Activated naive CD8-positive, alpha-beta T cell (primary cell): ENCODE measurements around the gene C12orf56.
"Not testable (repeated sequence)": the region's sequence is repeated elsewhere in the genome, so short reads cannot be mapped to it uniquely, and the experiment has no call there.

Source experiments
- H3K27ac Mint-ChIP-seq: one replicate; pipeline ENCODE4 v1.8.0; 2021; ENCODE audit warnings: mixed read lengths
- H3K27me3 Mint-ChIP-seq: one replicate; pipeline ENCODE4 v1.8.0; 2021; ENCODE audit warnings: mixed read lengths
- H3K36me3 Mint-ChIP-seq: one replicate; pipeline ENCODE4 v1.8.0; 2021; ENCODE audit warnings: mixed read lengths
- H3K4me1 Mint-ChIP-seq: one replicate; pipeline ENCODE4 v1.8.0; 2021; ENCODE audit warnings: low read depth, mixed read lengths
- H3K4me3 Mint-ChIP-seq: one replicate; pipeline ENCODE4 v1.8.0; 2021; ENCODE audit warnings: mild to moderate bottlenecking, mixed read lengths
- H3K9me3 Mint-ChIP-seq: one replicate; pipeline ENCODE4 v1.8.0; 2021; ENCODE audit warnings: low read depth, mixed read lengths

The C12orf56 gene

DNA sequence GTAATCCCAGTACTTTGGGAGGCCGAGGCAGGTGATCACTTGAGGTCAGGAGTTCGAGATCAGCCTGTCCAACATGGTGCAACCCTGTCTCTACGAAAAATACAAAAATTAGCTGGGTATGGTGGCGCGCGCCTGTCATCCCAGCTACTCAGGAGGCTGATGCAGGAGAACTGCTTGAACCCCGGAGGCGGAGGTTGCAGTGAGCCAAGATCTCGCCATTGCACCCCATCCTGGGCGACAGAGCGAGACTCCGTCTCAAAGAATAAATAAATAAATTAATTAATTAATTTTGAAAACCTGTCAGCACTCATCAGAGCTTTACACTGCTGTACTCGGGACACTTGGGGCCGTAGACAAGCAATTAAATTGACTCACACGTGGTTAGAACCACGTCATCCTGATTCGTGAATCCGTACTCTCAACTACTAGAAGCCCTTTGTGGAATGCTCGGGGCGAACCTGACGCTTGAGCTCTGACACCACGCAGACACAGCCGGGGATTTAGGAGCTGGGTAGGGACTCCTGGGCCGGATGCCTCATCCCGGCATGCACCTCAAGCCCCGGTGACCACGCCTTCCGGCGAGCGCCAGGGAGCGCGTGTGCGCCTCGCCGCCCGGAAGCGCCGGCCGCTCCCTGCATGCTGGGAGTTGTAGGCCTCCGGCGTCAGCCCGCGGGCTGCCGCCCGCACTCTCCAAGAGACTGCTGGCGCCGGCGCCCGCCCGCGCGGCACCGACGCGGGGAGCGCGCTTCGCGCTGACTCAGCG lies 13.3 kb upstream of the C12orf56 start, which contains the start of gene XPOT:
Gene XPOT (plus strand): TSS at position 686 of the 763 bp plus-strand sequence. CDS start 5,644 bp downstream, outside the sequence.
- no peaks in the 10 kb centered on the region for H3K27me3 Mint-ChIP-seq
- H3K9me3 Mint-ChIP-seq = no peaks in the 10 kb centered on the region
- H3K4me1 Mint-ChIP-seq = peaks cover 20% of the 10 kb centered on the region
- peak within 1 kb of the TSS; percentile 99 for H3K27ac Mint-ChIP-seq
- H3K4me3 Mint-ChIP-seq = peak within 1 kb of the TSS; percentile 97
- peaks cover 2% of the 10 kb centered on the region for H3K36me3 Mint-ChIP-seq

DNA sequence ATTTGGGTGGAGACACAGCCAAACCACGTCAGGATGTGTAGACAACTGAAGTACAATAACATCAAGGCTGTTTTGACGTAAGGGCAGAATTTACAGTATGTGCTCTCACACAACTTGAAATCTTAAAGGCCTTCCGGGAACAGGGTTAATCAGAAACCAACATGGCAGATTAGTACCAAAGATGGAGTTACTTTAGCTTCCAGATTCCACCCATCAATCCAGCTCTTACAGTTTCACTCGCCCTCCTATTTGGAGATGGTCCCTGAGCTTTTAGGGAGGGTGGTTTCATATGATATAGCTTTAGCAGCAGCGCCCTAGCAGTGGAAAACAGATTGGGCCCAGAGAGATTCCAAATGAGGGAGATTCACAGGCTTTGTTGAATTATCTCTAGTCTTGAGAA lies 11.6 kb upstream of the C12orf56 start:
- Mint-ChIP-seq H3K36me3 (no peaks in the 10 kb centered on the region), H3K27ac (no peak overlapping the region), H3K4me3 (no peak overlapping the region), H3K4me1 (peaks cover 15% of the 10 kb centered on the region), H3K27me3 (no peaks in the 10 kb centered on the region), H3K9me3 (no peaks in the 10 kb centered on the region)

DNA sequence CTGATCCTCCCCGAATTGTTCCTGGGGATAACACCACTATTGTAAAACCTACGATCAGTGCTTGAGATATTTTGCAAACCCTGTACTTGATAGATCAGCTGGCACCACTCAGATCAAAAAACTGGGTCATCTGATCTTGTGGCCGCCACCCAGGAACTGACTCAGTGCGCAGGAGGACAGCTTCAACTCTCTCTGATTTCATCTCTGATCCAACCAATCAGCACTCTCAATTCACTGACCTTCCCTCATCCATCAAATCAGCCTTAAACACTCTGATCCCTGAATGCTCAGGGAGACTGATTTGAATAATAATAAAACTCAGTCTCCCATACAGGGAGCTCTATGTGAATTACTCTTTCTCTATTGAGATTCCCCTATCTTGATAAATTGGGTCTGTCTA lies 9.5 kb upstream of the C12orf56 start:
- no peaks in the 10 kb centered on the region for H3K27me3 Mint-ChIP-seq
- no peak overlapping the region for H3K4me3 Mint-ChIP-seq
- no peaks in the 10 kb centered on the region for H3K9me3 Mint-ChIP-seq
- H3K36me3 Mint-ChIP-seq = no peaks in the 10 kb centered on the region
- no peak overlapping the region for H3K27ac Mint-ChIP-seq
- H3K4me1 Mint-ChIP-seq = peaks cover 4% of the 10 kb centered on the region

DNA sequence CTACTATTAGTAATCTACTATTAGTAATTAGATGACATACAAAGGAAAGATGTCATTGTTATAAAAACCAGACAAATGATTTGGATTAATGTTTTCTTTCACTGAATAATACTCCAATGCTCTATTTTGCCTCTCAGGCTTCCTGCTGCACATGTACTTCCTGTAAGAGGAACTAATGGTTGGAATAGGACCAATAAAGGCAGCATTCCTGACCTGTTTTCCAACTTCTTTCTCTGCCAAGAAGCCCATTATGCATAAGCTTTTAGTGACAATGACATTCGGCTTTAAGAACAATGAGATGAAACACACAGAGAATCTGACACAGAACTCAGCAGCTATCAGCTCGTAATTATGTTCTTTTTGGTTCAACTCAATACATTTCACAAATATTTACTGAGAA lies 5.2 kb upstream of the C12orf56 start:
- Mint-ChIP-seq H3K27ac (no peak overlapping the region), H3K4me3 (no peak overlapping the region), H3K4me1 (peaks cover 5% of the 10 kb centered on the region), H3K9me3 (no peaks in the 10 kb centered on the region), H3K36me3 (no peaks in the 10 kb centered on the region), H3K27me3 (no peaks in the 10 kb centered on the region)

DNA sequence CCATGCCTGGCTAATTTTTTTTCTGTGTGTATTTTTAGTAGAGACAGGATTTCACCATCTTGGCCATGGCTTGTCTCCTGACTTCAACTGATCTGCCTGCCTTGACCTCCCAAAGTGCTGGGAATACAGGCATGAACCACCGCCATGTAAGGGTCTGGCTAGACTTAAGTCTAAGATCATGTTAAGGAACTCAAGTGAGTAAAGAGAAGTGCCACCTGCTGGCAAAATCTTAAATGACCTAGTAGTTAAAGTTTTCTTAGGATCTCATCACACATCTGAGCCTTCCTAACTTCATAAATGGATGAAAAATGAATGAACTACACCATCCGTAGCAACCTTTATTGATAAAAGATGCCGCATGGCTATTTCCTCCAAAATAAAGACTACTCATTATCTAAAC lies 1.7 kb upstream of the C12orf56 start:
- Mint-ChIP-seq H3K4me3 (no peak overlapping the region), H3K27ac (no peak overlapping the region), H3K4me1 (peaks cover 7% of the 10 kb centered on the region)

DNA sequence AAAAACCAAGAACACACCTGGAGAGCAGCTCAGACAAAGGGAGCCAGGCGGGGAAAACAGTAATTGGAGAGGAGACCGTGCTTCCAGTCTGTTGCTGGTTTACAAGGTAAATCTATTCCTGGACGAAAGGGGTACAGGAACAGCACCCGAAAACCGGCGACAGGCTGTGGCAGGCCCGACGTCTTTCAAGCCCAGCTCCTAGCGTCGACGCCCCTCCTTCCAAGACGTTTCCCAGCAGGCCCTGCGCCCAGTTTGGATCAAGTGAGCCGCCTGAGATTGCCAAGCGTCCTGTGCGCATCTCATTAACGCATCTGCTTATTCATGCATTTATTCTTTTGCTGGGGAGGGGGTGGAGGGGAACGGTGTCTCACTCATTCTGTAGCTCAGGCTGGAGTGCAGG lies 1.4 kb downstream of the C12orf56 start:
- H3K4me3 Mint-ChIP-seq = no peak overlapping the region
- H3K27me3 Mint-ChIP-seq = no peaks in the 10 kb centered on the region
- peaks cover 29% of the 10 kb centered on the region for H3K4me1 Mint-ChIP-seq
- H3K9me3 Mint-ChIP-seq = no peaks in the 10 kb centered on the region
- H3K27ac Mint-ChIP-seq = no peak overlapping the region
- no peaks in the 10 kb centered on the region for H3K36me3 Mint-ChIP-seq

More for the DNA sequence above, 1.7 kb upstream of the C12orf56 start:
- H3K27me3 Mint-ChIP-seq = no peaks in the 10 kb centered on the region
- H3K9me3 Mint-ChIP-seq = no peaks in the 10 kb centered on the region
- H3K36me3 Mint-ChIP-seq = no peaks in the 10 kb centered on the region

DNA sequence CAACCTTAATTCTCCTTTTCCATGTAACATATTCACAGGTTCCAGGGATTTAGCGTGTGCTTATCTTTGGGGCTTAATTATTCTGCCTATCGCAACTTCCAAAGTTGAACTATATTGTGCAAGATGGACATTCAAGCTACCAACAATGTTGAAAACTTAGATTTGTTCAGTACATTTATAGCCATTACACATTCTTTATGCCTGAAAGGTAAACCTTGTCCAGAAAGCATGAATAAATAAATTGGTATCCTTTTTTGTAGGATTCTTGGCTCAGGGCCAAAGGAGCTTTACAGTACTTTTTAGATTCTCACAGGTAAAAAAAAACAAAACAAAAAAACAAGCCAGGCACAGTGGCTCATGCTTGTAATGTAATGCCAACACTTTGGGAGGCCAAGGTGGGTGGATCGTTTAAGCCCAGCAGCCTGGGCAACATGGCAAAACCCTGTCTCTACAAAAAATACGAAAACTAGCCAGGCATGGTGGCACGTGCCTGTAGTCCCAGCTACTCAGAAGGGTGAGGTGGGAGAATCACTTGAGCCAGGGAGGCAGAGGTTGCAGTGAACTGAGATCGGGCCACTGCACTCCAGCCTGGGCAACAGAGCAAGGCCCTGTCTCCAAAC lies 3.3 kb downstream of the C12orf56 start:
- Mint-ChIP-seq H3K4me1 (peaks cover 35% of the 10 kb centered on the region), H3K4me3 (no peak overlapping the region), H3K27me3 (no peaks in the 10 kb centered on the region), H3K27ac (no peak overlapping the region), H3K36me3 (no peaks in the 10 kb centered on the region), H3K9me3 (no peaks in the 10 kb centered on the region)

DNA sequence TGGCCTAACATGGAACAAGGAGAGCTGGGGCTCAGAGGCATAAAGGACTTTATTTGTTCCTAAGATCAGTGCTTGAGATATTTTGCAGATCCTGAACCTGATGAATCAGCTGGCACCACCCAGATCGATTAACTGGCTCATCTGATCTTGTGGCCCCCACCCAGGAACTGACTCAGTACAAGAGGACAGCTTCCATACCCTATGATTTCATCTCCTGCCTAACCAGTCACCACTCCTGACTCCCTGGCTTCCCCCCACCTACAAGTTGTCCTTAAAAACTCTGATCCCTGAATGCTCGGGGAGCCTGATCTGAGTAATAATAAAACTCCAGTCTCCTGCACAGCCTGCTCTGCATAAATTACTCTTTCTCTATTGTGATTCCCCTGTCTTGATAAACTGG lies 5.1 kb downstream of the C12orf56 start:
- peaks cover 28% of the 10 kb centered on the region for H3K4me1 Mint-ChIP-seq
- peaks cover 12% of the 10 kb centered on the region for H3K9me3 Mint-ChIP-seq
- H3K27ac Mint-ChIP-seq = peak overlapping the region; percentile 91
- H3K36me3 Mint-ChIP-seq = peaks cover 8% of the 10 kb centered on the region
- H3K27me3 Mint-ChIP-seq = no peaks in the 10 kb centered on the region
- H3K4me3 Mint-ChIP-seq = peak overlapping the region; percentile 70

DNA sequence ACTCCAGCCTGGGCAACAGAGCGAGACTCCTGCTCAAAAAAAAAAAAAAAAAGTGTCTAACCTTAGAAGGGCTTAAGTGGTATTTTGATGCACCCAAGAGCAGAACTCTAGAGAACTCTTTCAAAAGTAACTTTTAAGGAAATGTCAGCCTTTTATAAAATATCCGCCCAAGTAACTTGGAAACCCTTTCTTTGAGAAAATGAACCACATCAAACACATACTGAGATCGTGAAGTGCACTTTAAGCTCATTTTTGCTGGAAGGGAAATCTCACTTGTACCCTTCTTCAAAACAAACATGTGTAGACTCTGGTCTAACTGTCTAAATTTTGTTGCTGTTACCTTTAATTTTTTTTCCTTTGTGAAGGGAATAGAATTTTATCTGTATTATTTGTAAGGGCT lies 5.5 kb downstream of the C12orf56 start:
- Mint-ChIP-seq H3K36me3 (peaks cover 11% of the 10 kb centered on the region), H3K9me3 (peaks cover 15% of the 10 kb centered on the region), H3K4me3 (peak overlapping the region; percentile 70), H3K27me3 (no peaks in the 10 kb centered on the region), H3K27ac (peak overlapping the region; percentile 91), H3K4me1 (peaks cover 28% of the 10 kb centered on the region)

DNA sequence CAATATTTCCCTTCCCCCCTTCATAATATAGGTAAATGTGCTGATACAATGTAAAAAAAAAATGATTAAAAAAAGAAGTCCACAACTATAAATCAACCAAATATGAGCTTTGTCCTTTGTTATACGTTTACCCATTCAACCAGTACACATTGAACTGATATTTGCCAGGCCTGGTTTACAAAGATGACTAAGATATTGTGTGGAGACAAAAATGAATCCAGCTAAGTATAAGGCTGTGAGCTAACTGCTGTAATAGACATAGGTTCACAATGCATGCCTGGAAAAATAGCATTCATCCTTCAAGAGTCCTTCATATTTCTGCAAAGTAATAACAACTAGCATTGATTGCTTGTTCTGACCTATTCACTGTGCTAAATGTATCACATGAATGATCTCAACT lies 6.9 kb downstream of the C12orf56 start:
- Mint-ChIP-seq H3K27ac (no peak overlapping the region), H3K4me1 (peaks cover 28% of the 10 kb centered on the region), H3K27me3 (no peaks in the 10 kb centered on the region), H3K9me3 (peaks cover 15% of the 10 kb centered on the region), H3K4me3 (no peak overlapping the region), H3K36me3 (peaks cover 11% of the 10 kb centered on the region)

DNA sequence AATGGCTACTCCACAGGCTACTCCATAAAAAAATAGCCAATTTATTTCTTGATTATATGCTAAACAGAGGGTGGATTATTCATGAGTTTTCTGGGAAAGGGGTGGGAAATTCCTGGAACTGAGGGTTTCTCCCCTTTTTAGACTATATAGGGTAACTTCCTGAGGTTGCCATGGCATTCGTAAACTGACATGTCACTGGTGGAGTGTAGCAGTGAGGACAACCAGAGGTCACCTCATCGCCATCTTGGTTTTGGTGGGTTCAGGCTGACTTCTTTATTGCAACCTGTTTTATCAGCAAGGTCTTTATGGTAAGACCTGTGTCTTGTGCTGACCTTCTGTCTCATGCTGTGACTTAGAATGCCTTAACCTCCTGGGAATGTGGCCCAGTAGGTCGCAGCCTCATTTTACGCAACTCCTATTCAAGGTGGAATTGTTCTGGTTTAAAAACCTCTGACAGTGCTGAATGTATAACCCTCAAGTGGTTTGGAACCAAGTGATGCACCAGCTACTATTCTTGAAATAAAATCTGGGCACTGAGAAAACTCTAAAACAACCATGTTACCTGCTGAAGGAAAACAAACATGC lies 27.7 kb downstream of the C12orf56 start:
- Mint-ChIP-seq H3K36me3 (no peaks in the 10 kb centered on the region), H3K4me1 (no peaks in the 10 kb centered on the region), H3K9me3 (no peaks in the 10 kb centered on the region), H3K27me3 (no peaks in the 10 kb centered on the region), H3K4me3 (no peak overlapping the region), H3K27ac (no peak overlapping the region)

DNA sequence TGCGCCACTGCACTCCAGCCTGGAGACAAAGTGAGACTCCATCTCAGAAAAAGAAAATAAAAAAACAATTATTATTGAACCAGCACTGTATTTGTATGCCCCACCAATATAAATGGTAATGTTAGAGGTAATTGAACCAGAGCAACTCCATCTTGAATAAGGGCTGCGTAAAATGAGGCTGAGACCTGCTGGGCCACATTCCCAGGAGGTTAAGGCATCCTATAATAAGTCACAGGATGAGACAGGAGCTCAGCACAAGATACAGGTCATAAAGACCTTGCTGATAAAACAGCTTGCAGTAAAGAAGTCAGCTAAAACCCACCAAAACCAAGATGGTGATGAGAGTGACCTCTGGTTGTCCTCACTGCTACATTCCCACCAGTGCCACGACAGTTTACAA lies 29.4 kb downstream of the C12orf56 start:
- H3K4me1 Mint-ChIP-seq, H3K4me3 Mint-ChIP-seq, H3K9me3 Mint-ChIP-seq, H3K36me3 Mint-ChIP-seq, H3K27me3 Mint-ChIP-seq, H3K27ac Mint-ChIP-seq: not testable (repeated sequence)

DNA sequence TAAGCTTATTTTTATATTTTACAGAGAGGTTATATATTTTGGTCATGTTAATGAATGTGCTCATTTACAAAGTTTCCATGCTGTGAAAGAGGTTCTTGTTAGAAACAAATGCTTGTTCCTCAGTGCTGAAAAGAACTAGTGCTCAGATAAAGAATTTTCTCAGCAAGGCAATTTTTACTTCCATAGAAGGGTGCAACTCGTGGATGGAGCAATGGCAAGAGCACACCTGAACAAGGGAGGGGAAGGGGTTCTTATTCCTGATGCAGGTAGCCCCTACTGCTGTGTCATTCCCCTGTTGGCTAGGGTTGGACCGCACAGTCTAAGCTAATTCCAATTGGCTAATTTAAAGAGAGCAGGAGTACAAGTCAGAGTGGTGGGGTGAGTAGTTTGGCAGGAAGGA lies 34.3 kb downstream of the C12orf56 start:
- H3K4me1 Mint-ChIP-seq, H3K27me3 Mint-ChIP-seq, H3K4me3 Mint-ChIP-seq, H3K9me3 Mint-ChIP-seq, H3K27ac Mint-ChIP-seq, H3K36me3 Mint-ChIP-seq: not testable (repeated sequence)

DNA sequence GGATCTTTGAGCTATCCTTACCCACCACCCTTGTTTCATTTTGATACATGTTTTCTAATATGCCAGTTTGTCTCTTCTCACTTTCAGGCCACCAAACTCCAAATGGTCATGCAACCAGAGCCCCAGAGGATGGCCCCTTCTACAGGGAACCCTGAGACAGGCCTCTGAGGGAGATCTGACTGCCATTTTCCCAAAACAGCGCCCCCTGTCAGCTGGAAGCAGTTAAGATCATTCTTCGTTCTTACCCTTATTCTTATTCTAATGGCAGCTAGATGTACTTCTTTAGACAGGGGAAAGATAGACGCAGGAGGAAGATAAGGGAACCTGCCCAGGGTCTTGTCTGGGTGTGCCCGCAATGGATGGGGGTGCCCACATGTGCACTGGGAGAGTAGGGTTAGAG lies 38.4 kb downstream of the C12orf56 start:
- no peak overlapping the region for H3K4me3 Mint-ChIP-seq
- H3K27ac Mint-ChIP-seq = no peak overlapping the region
- peaks cover 5% of the 10 kb centered on the region for H3K9me3 Mint-ChIP-seq
- H3K36me3 Mint-ChIP-seq = peaks cover 3% of the 10 kb centered on the region
- no peaks in the 10 kb centered on the region for H3K27me3 Mint-ChIP-seq
- no peaks in the 10 kb centered on the region for H3K4me1 Mint-ChIP-seq

DNA sequence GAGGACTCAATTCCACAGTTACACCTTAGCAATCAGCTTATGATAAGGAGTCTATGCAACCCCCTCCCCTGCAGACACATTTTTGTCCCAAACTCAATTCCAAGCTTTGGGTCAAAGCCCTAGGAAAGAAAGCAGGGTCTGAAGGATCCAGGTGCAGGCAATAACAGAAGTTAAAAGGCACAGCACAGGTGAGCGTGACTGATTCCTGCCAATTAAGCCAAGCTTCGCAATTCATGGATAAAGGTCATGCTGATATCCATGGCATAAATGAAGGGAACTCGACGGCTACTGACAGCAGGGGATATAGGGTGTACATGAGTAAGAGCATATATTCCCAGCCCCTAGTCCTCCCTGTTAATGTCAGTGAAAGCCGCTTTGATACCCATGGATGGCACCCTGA lies 39.3 kb downstream of the C12orf56 start:
- H3K27ac Mint-ChIP-seq = no peak overlapping the region
- H3K4me3 Mint-ChIP-seq = no peak overlapping the region
- H3K36me3 Mint-ChIP-seq = no peaks in the 10 kb centered on the region
- H3K9me3 Mint-ChIP-seq = peaks cover 1% of the 10 kb centered on the region
- H3K4me1 Mint-ChIP-seq = no peaks in the 10 kb centered on the region
- H3K27me3 Mint-ChIP-seq = no peaks in the 10 kb centered on the region
